GM06990 (cell line): ENCODE measurements around the gene FAM107B.

ENCODE experiments used
- DNase-seq: peaks from one replicate; pipeline ENCODE4 v3.0.0-alpha.2; 2011; ENCODE audit not compliant: insufficient read length; ENCODE audit errors: extremely low read depth
- H3K27me3 ChIP-seq: replicated peaks from 2 replicates; pipeline ENCODE4 v1.6.0; 2011; ENCODE audit warnings: low read length; ENCODE audit not compliant: control insufficient read depth, insufficient read depth
- H3K36me3 ChIP-seq: 2 replicates; pipeline ENCODE4 v1.5.1; 2011; ENCODE audit warnings: low read length; ENCODE audit not compliant: control insufficient read depth, insufficient read depth
- H3K4me3 ChIP-seq: replicated peaks from 2 replicates; pipeline ENCODE4 v1.5.1; 2011; ENCODE audit warnings: low read depth, mild to moderate bottlenecking, control low read depth, low read length
- TF ChIP-seq, protein P1 (sequence below): IDR thresholded peaks from 2 replicates; pipeline ENCODE4 v1.5.1; 2011; ENCODE audit warnings: low read length, control low read depth, mild to moderate bottlenecking, inconsistent platforms; ENCODE audit not compliant: insufficient read depth, poor library complexity, severe bottlenecking

The FAM107B gene

DNA sequence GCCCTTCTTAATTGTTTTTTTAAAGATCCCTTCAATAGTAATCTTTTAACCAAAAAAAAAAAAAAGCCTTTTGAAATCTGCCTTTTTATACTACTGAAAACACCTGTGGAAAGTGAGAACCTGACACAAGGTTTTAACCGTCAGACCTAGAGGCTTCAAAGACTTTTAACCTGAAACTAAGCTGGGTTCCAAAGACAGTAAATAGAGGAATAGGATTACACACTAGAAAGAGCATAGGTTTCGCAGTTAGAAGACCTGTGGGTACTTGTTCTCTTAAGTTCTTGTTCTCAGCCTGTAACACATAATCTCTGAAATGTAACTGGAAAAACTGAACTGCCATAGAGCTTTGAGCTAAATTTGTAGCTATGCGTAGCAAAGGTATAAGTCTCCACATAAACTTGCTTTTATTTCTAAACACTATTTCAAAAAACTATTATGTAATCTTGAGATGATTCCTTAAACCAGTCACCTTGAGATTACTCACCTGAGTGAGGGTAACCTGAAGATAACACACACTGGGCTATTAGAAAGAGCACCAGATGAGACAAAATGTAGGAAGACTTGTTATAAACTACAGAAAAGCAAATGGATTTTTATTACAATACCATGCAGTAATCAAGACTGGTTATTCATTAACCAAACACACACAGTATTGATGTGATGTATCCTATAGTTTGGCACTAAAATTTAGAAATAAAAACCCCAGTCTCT is 247.4 kb downstream of the FAM107B start:
- no peak overlapping the region for H3K4me3 ChIP-seq
- TF ChIP-seq, protein P1, sequence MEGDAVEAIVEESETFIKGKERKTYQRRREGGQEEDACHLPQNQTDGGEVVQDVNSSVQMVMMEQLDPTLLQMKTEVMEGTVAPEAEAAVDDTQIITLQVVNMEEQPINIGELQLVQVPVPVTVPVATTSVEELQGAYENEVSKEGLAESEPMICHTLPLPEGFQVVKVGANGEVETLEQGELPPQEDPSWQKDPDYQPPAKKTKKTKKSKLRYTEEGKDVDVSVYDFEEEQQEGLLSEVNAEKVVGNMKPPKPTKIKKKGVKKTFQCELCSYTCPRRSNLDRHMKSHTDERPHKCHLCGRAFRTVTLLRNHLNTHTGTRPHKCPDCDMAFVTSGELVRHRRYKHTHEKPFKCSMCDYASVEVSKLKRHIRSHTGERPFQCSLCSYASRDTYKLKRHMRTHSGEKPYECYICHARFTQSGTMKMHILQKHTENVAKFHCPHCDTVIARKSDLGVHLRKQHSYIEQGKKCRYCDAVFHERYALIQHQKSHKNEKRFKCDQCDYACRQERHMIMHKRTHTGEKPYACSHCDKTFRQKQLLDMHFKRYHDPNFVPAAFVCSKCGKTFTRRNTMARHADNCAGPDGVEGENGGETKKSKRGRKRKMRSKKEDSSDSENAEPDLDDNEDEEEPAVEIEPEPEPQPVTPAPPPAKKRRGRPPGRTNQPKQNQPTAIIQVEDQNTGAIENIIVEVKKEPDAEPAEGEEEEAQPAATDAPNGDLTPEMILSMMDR = no peak
- no peaks in the 10 kb centered on the region for H3K27me3 ChIP-seq
- no peaks in the 10 kb centered on the region; the same call in none of the 2 replicates for H3K36me3 ChIP-seq
- DNase-seq = no peak

DNA sequence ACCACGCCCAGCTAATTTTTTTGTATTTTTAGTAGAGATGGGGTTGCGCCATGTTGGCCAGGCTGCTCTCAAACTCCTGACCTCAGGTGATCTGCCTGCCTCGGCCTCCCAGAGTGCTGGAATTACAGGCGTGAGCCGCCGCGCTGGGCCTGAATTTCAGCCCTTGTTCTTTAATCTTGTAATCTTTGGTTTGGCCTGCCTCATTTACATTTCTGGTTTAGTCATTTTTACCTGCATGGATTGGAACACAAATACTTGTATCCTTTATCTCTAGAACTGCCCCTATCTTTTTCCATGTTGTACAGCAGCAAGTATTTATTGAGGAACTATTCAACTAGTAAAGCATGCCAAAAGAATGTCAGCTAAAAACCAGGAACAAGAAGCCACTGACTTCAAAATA is 248.4 kb downstream of the FAM107B start:
- DNase-seq = no peak
- Histone ChIP-seq H3K27me3 (no peaks in the 10 kb centered on the region), H3K36me3 (peaks cover 1% of the 10 kb centered on the region), H3K4me3 (no peak overlapping the region)
- TF ChIP-seq, protein P1 = no peak

DNA sequence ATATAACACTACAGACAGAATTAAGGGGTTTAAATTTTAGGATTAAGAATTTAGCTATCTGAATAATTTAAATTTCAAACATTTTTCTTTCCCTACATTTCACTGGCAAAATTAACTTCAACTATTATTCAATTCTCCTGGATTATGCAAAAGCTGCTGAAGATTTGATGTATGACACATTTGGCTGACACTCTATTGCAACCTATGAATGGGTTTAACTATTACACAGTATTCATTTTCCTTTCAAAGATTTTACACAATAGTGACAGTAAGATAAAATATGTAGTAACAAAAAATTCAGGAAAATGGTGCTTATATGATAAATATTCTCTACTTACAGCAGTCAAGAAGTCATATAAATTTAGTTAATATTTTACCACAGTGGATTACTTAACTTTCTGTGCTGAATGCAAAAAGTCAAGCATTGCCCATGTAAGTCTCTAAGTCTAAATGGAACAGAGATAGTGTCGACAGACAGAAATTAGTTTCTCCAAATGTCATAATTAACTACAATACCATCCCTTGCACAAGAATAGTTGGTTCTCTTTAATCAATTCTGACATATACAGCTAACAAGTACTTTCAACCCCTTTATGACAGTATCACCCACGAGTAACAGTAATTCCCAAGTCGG is 249.9 kb downstream of the FAM107B start:
- H3K36me3 ChIP-seq = peaks cover 4% of the 10 kb centered on the region
- TF ChIP-seq, protein P1 = no peak
- no peaks in the 10 kb centered on the region for H3K27me3 ChIP-seq
- DNase-seq = no peak
- H3K4me3 ChIP-seq = no peak overlapping the region

GRCh38 chr10:14523286-14523685 is 251.4 kb downstream of the FAM107B start:
- DNase-seq = no peak
- Histone ChIP-seq H3K4me3 (no peak overlapping the region), H3K27me3 (no peaks in the 10 kb centered on the region), H3K36me3 (peaks cover 7% of the 10 kb centered on the region)
- TF ChIP-seq, protein P1 = no peak

- no peak for DNase-seq
- Histone ChIP-seq H3K36me3 (peaks cover 7% of the 10 kb centered on the region), H3K4me3 (no peak overlapping the region), H3K27me3 (no peaks in the 10 kb centered on the region)
- TF ChIP-seq, protein P1 = no peak
These were observed 254.9 kb downstream of the FAM107B start for GRCh38 chr10:14519785-14520184.
